ENCODE results near the gene CCT7. TPM values are rescaled to one million over a fixed set of nuclear protein-coding genes. Genes with fewer than 3 reads are reported as not detected.

The CCT7 gene
- total RNA-seq, 1 donor from 2014 or later: 359 TPM

GRCh38 chr2:73210696-73211095, 23.4 kb upstream of the CCT7 start:
- H3K27me3 Mint-ChIP-seq (ENCODE audit: low read depth, unreplicated experiment): peaks cover 24% of the 10 kb centered on the region
- H3K36me3 Mint-ChIP-seq (ENCODE audit: low read depth, unreplicated experiment): no peaks in the 10 kb centered on the region
- FAIRE-seq (no peak), DNase-seq (ENCODE audit: low read depth) (no peak)
- Histone ChIP-seq H2AFZ (ENCODE audit: low read depth, low read length) (no peak overlapping the region), H3K36me3 (ENCODE audit: insufficient read depth, low read length) (no peaks in the 10 kb centered on the region), H3K4me2 (ENCODE audit: low read length) (no peak overlapping the region), H3K79me2 (ENCODE audit: insufficient read depth, low read length) (peaks cover 17% of the 10 kb centered on the region), H3K4me1 (ENCODE audit: insufficient read depth, low read length) (peaks cover 3% of the 10 kb centered on the region), H3K9me3 (ENCODE audit: insufficient read depth, low read depth, low read length) (no peaks in the 10 kb centered on the region), H3K27ac (ENCODE audit: low read depth, low read length) (no peak overlapping the region), H3K27me3 (ENCODE audit: insufficient read depth, low read length) (peaks cover 13% of the 10 kb centered on the region), H4K20me1 (ENCODE audit: insufficient read depth, low read length) (no peaks in the 10 kb centered on the region), H3K9ac (ENCODE audit: low read length) (no peak overlapping the region), H3K4me3 (ENCODE audit: insufficient read depth, low read depth, low read length) (no peak overlapping the region)
- peaks cover 8% of the 10 kb centered on the region for H3K4me1 Mint-ChIP-seq (ENCODE audit: low read depth, unreplicated experiment)
- H3K27ac Mint-ChIP-seq (ENCODE audit: unreplicated experiment): no peak overlapping the region
- TF ChIP-seq CTCF (IDR thresholded peaks at IDR 0.05; ENCODE audit: insufficient read depth, low read depth, low read length) (no peak), EZH2 (IDR thresholded peaks at IDR 0.05; ENCODE audit: insufficient read depth, low read length) (no peak)
- peaks cover 3% of the 10 kb centered on the region for H3K9me3 Mint-ChIP-seq (ENCODE audit: unreplicated experiment)
- no peak overlapping the region for H3K4me3 Mint-ChIP-seq (ENCODE audit: unreplicated experiment)

- peaks cover 5% of the 10 kb centered on the region for H3K27me3 ChIP-seq (ENCODE audit: insufficient read depth, low read length)
- H3K27ac ChIP-seq (ENCODE audit: low read depth, low read length): no peak overlapping the region
- no peak for DNase-seq (ENCODE audit: low read depth)
- H3K4me3 ChIP-seq (ENCODE audit: insufficient read depth, low read depth, low read length): no peak overlapping the region
- no peak overlapping the region for H3K4me2 ChIP-seq (ENCODE audit: low read length)
- peaks cover 22% of the 10 kb centered on the region for H3K79me2 ChIP-seq (ENCODE audit: insufficient read depth, low read length)
- no peaks in the 10 kb centered on the region for H3K36me3 ChIP-seq (ENCODE audit: insufficient read depth, low read length)
- no peak overlapping the region for H3K27ac Mint-ChIP-seq (ENCODE audit: unreplicated experiment)
- H3K4me3 Mint-ChIP-seq (ENCODE audit: unreplicated experiment): no peak overlapping the region
- H3K9me3 Mint-ChIP-seq (ENCODE audit: unreplicated experiment): peaks cover 3% of the 10 kb centered on the region
- H2AFZ ChIP-seq (ENCODE audit: low read depth, low read length): no peak overlapping the region
- no peaks in the 10 kb centered on the region for H3K36me3 Mint-ChIP-seq (ENCODE audit: low read depth, unreplicated experiment)
- H3K4me1 Mint-ChIP-seq (ENCODE audit: low read depth, unreplicated experiment): peaks cover 8% of the 10 kb centered on the region
- no peak for FAIRE-seq
- peaks cover 21% of the 10 kb centered on the region for H3K27me3 Mint-ChIP-seq (ENCODE audit: low read depth, unreplicated experiment)
- peaks cover 3% of the 10 kb centered on the region for H3K4me1 ChIP-seq (ENCODE audit: insufficient read depth, low read length)
- no peaks in the 10 kb centered on the region for H3K9me3 ChIP-seq (ENCODE audit: insufficient read depth, low read depth, low read length)
- no peak overlapping the region for H3K9ac ChIP-seq (ENCODE audit: low read length)
- TF ChIP-seq CTCF (IDR thresholded peaks at IDR 0.05; ENCODE audit: insufficient read depth, low read depth, low read length) (no peak), EZH2 (IDR thresholded peaks at IDR 0.05; ENCODE audit: insufficient read depth, low read length) (no peak)
- H4K20me1 ChIP-seq (ENCODE audit: insufficient read depth, low read length): no peaks in the 10 kb centered on the region
Observed at GRCh38 chr2:73212098-73212447, 22.0 kb upstream of the CCT7 start.

GRCh38 chr2:73212448-73213176, 21.5 kb upstream of the CCT7 start:
- Histone ChIP-seq H4K20me1 (ENCODE audit: insufficient read depth, low read length) (no peaks in the 10 kb centered on the region), H3K9me3 (ENCODE audit: insufficient read depth, low read depth, low read length) (no peaks in the 10 kb centered on the region), H3K36me3 (ENCODE audit: insufficient read depth, low read length) (no peaks in the 10 kb centered on the region), H3K27me3 (ENCODE audit: insufficient read depth, low read length) (peaks cover 5% of the 10 kb centered on the region), H3K9ac (ENCODE audit: low read length) (no peak overlapping the region), H3K4me2 (ENCODE audit: low read length) (peak overlapping the region; percentile 24), H3K4me1 (ENCODE audit: insufficient read depth, low read length) (peaks cover 3% of the 10 kb centered on the region), H3K27ac (ENCODE audit: low read depth, low read length) (no peak overlapping the region), H2AFZ (ENCODE audit: low read depth, low read length) (no peak overlapping the region), H3K79me2 (ENCODE audit: insufficient read depth, low read length) (peaks cover 28% of the 10 kb centered on the region), H3K4me3 (ENCODE audit: insufficient read depth, low read depth, low read length) (no peak overlapping the region)
- peaks cover 8% of the 10 kb centered on the region for H3K4me1 Mint-ChIP-seq (ENCODE audit: low read depth, unreplicated experiment)
- peak; percentile 67 for DNase-seq (ENCODE audit: low read depth)
- peak overlapping the region; percentile 61 for H3K4me3 Mint-ChIP-seq (ENCODE audit: unreplicated experiment)
- H3K9me3 Mint-ChIP-seq (ENCODE audit: unreplicated experiment): peaks cover 3% of the 10 kb centered on the region
- FAIRE-seq: no peak
- peak; percentile 91 for TF ChIP-seq CTCF (IDR thresholded peaks at IDR 0.05; ENCODE audit: insufficient read depth, low read depth, low read length)
- TF ChIP-seq EZH2 (IDR thresholded peaks at IDR 0.05; ENCODE audit: insufficient read depth, low read length): no peak
- H3K36me3 Mint-ChIP-seq (ENCODE audit: low read depth, unreplicated experiment): no peaks in the 10 kb centered on the region
- H3K27me3 Mint-ChIP-seq (ENCODE audit: low read depth, unreplicated experiment): peaks cover 18% of the 10 kb centered on the region
- no peak overlapping the region for H3K27ac Mint-ChIP-seq (ENCODE audit: unreplicated experiment)

Measured in astrocyte (in vitro differentiated cells and primary cell).